Heart left ventricle (tissue), 13 donors: ENCODE measurements around the gene RAVER2.

ENCODE experiments used
- POLR2A ChIP-seq, 2 donors: fragments of 450-650 bp; IDR thresholded peaks; one replicate each; pipeline ENCODE4 v1.6.1; 2017; ENCODE audit warnings: antibody characterized with exemption in 2 of 2, mild to moderate bottlenecking in 2 of 2, moderate library complexity in 2 of 2
- TF ChIP-seq, protein P1 (sequence below), 12 donors: fragments of 200-600 bp; sonication (generic) in 4 of 12; IDR thresholded peaks; one replicate each; pipeline versions ENCODE4 v1.5.0 to v1.8.0; 2018 to 2022; ENCODE audit warnings: antibody characterized with exemption in 12 of 12, mild to moderate bottlenecking in 5 of 12
- donor health status: ischemic (EF 13 %, LVEDD 7.1; RV severe dilation, severe dysfunction).
- donor health status: DM: no; HTN: yes; CAD: no.
- donor health status: DM: no; HTN: no; CAD: no.
- donor health status: ischemic (EF 25% LVEDD 6.9; RV normal size, moderate dysfunction).
- donor health status: ischemic (EF 25% LVEDD 5.7; RV mildly dilated, moderate dysfunction).
- donor health status: ischemic (EF 35%, LVEDD 5.7; RV mildly dilated, moderate dysfunction).
- donor health status: nonischemic (EF 11% LVEDD 7.7; RV severe dilation, severe dysfunction).
- donor health status: DM: yes; HTN: yes; CAD: no.
- donor health status: PGD.
- donor health status: ischemic (EF 29% LVEDD 5.4; RV normal size, mild dysfunction).
- donor health status: nonischemic (EF 23%, LVEDD 6.1; RV moderate dilation, normal function).

DNA sequence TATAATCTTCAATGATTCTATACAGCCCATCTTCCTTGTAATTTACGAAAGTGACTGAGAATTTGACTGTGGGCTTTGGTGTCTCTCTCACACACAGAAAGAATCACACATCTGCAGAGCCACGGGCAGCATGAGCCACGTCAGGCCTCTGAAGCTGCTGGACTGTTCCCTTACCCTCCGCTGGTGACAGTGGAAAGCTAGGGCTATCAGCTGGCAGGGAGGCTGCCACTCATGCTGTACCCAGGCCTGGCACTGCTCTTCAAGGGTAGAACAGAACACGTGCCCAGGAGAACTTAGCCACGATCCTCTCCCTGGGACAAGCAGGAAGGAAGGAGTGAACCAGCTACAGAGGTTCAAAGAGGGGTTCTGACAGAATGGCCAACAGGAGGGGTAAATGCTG is 130.7 kb downstream of the RAVER2 start:
- TF ChIP-seq, protein P1, sequence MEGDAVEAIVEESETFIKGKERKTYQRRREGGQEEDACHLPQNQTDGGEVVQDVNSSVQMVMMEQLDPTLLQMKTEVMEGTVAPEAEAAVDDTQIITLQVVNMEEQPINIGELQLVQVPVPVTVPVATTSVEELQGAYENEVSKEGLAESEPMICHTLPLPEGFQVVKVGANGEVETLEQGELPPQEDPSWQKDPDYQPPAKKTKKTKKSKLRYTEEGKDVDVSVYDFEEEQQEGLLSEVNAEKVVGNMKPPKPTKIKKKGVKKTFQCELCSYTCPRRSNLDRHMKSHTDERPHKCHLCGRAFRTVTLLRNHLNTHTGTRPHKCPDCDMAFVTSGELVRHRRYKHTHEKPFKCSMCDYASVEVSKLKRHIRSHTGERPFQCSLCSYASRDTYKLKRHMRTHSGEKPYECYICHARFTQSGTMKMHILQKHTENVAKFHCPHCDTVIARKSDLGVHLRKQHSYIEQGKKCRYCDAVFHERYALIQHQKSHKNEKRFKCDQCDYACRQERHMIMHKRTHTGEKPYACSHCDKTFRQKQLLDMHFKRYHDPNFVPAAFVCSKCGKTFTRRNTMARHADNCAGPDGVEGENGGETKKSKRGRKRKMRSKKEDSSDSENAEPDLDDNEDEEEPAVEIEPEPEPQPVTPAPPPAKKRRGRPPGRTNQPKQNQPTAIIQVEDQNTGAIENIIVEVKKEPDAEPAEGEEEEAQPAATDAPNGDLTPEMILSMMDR (IDR thresholded peaks at IDR 0.05) = no peak
- no peak for TF ChIP-seq POLR2A (IDR thresholded peaks at IDR 0.05)
